Fibroblast of lung (primary cell): ENCODE data around the gene EXOSC6.
"Not testable (repeated sequence)": the region's sequence is repeated elsewhere in the genome, so short reads cannot be mapped to it uniquely, and the experiment has no call there.

Experiments
- EZH2 ChIP-seq: IDR thresholded peaks from 2 replicates; pipeline ENCODE4 v1.5.1; 2012; ENCODE audit warnings: low read length, control low read depth, mild to moderate bottlenecking; ENCODE audit errors: missing control alignments
- TF ChIP-seq, protein P1 (sequence below), 2 donors: IDR thresholded peaks in 1 of 2; conservative IDR thresholded peaks in 1 of 2; 1 replicate in 1 of 2; 2 replicates in 1 of 2; pipeline ENCODE4 v1.5.1; 2011 to 2012; ENCODE audit warnings: low read length in 2 of 2, control low read depth in 1 of 2, inconsistent platforms in 1 of 2, low read depth in 1 of 2, mild to moderate bottlenecking in 1 of 2

- TF ChIP-seq, protein P1, sequence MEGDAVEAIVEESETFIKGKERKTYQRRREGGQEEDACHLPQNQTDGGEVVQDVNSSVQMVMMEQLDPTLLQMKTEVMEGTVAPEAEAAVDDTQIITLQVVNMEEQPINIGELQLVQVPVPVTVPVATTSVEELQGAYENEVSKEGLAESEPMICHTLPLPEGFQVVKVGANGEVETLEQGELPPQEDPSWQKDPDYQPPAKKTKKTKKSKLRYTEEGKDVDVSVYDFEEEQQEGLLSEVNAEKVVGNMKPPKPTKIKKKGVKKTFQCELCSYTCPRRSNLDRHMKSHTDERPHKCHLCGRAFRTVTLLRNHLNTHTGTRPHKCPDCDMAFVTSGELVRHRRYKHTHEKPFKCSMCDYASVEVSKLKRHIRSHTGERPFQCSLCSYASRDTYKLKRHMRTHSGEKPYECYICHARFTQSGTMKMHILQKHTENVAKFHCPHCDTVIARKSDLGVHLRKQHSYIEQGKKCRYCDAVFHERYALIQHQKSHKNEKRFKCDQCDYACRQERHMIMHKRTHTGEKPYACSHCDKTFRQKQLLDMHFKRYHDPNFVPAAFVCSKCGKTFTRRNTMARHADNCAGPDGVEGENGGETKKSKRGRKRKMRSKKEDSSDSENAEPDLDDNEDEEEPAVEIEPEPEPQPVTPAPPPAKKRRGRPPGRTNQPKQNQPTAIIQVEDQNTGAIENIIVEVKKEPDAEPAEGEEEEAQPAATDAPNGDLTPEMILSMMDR (conservative IDR thresholded peaks at IDR 0.05 in 1 of 2, IDR thresholded peaks at IDR 0.05 in 1 of 2; ENCODE audit: low read depth in 1 of 2, low read length in 2 of 2), result not testable (repeated sequence)
- TF ChIP-seq EZH2, result not testable (repeated sequence)
Measured at GRCh38 chr16:70206382-70206781, 45.4 kb downstream of the EXOSC6 start.
